K562 (cell line): ENCODE results near the gene MIEF1. TPM values are rescaled to one million over a fixed set of nuclear protein-coding genes. Genes with fewer than 3 reads are reported as not detected.

Experiments used
- ATAC-seq: fragments of 200-7000 bp; cut with Tn5 transposase; 3 replicates; pipeline ENCODE4 v1.9.1; 2020; ENCODE audit warnings: moderate library complexity
- BruUV-seq: library from RNA; stranded (reverse); fragments of 400-500 nt; replicated peaks from 2 replicates; lab custom pipeline; 2021; lab: Mats Ljungman, UMichigan
- CTCF ChIA-PET: fragments of 300-600 bp; formaldehyde crosslinking; extraction: SDS; loops from one replicate; lab custom pipeline; 2021; ENCODE audit warnings: low intra/inter-chr PET ratio; lab: Yijun Ruan, JAX
- POLR2A ChIA-PET: fragments of 300-600, 350-650 bp; sonication (Branson Sonifier 250); formaldehyde crosslinking; extraction: SDS; loops from one replicate; lab custom pipeline; 2021; ENCODE audit warnings: antibody characterized with exemption, inconsistent platforms; lab: Yijun Ruan, JAX
- DNase-seq, 4 experiments: peaks; one replicate each; pipeline versions ENCODE4 v3.0.0 to v3.0.0-alpha.2; 2011 to 2018; ENCODE audit warnings: low spot score in 3 of 4, mixed read lengths in 3 of 4; ENCODE audit errors: extremely low read depth in 1 of 4
- FAIRE-seq: peaks from 2 replicates; lab custom pipeline; 2011; peaks lifted over from hg19 to GRCh38; lab: Jason Lieb, UNC
- H2AFZ ChIP-seq: 2 replicates; pipeline ENCODE4 v1.6.0; 2011; ENCODE audit warnings: low read depth, low read length, control low read depth, inconsistent platforms
- H3K27ac ChIP-seq: fragments of 200-600 bp; 3 replicates; pipeline ENCODE4 v1.8.0; 2011; ENCODE audit warnings: low read depth, mild to moderate bottlenecking, control low read depth, inconsistent platforms, low read length, moderate library complexity, mixed read lengths; ENCODE audit errors: extremely low read depth
- H3K27me3 ChIP-seq, 2 experiments: fragments of 300-600 bp in 1 of 2; 2 replicates in 1 of 2; 3 replicates in 1 of 2; pipeline versions ENCODE4 v1.6.0 to v1.8.0; 2011; ENCODE audit warnings: inconsistent platforms in 2 of 2, low read length in 2 of 2, mild to moderate bottlenecking in 1 of 2, mixed read lengths in 1 of 2, moderate library complexity in 1 of 2; ENCODE audit not compliant: control insufficient read depth in 2 of 2, insufficient read depth in 2 of 2
- H3K36me3 ChIP-seq: fragments of 300-600 bp; 3 replicates; pipeline ENCODE4 v1.8.0; 2011; ENCODE audit warnings: mild to moderate bottlenecking, low read length, inconsistent platforms; ENCODE audit not compliant: control insufficient read depth, insufficient read depth
- H3K4me1 ChIP-seq, 2 experiments: fragments of 200-600 bp in 1 of 2; replicated peaks in 1 of 2; 2 replicates in 1 of 2; 3 replicates in 1 of 2; pipeline versions ENCODE4 v1.5.1 to v1.8.0; 2011; ENCODE audit warnings: inconsistent platforms in 2 of 2, low read length in 2 of 2, mild to moderate bottlenecking in 1 of 2, mixed read lengths in 1 of 2, moderate library complexity in 1 of 2; ENCODE audit not compliant: control insufficient read depth in 2 of 2, insufficient read depth in 2 of 2
- H3K4me2 ChIP-seq: 2 replicates; pipeline ENCODE4 v1.6.1; 2011; ENCODE audit warnings: low read length, control low read depth, inconsistent platforms, mixed read lengths; ENCODE audit not compliant: insufficient read depth
- H3K4me3 ChIP-seq: fragments of 200-600 bp; sonication (generic), shearing (Covaris generic); 2 replicates; pipeline ENCODE4 v1.5.1; 2016; ENCODE audit warnings: control low read depth, inconsistent platforms
- H3K79me2 ChIP-seq: fragments of 200-600 bp; 3 replicates; pipeline ENCODE4 v1.8.0; 2011; ENCODE audit warnings: low read length, inconsistent platforms; ENCODE audit not compliant: control insufficient read depth, insufficient read depth
- H3K9ac ChIP-seq, 2 experiments: 2 replicates each; pipeline versions ENCODE4 v1.6.0 to v1.6.1; 2011; ENCODE audit warnings: low read depth in 2 of 2, low read length in 2 of 2, control low read depth in 1 of 2, inconsistent platforms in 1 of 2, mild to moderate bottlenecking in 1 of 2, mixed read lengths in 1 of 2; ENCODE audit not compliant: insufficient read depth in 1 of 2
- H3K9me1 ChIP-seq: one replicate; pipeline ENCODE4 v1.6.0; 2011; ENCODE audit warnings: inconsistent platforms, mild to moderate bottlenecking, low read length, moderate library complexity; ENCODE audit not compliant: control insufficient read depth, insufficient read depth
- H3K9me3 ChIP-seq: replicated peaks from 2 replicates; pipeline ENCODE4 v1.5.1; 2011; ENCODE audit warnings: low read depth, low read length, inconsistent platforms; ENCODE audit not compliant: control insufficient read depth, insufficient read depth
- H4K20me1 ChIP-seq: replicated peaks from 2 replicates; pipeline ENCODE4 v1.6.1; 2011; ENCODE audit warnings: low read length, inconsistent platforms, mixed read lengths; ENCODE audit not compliant: control insufficient read depth, insufficient read depth
- EGR1 ChIP-seq: fragments of 450-650 bp; conservative IDR thresholded peaks from 2 replicates; pipeline ENCODE4 v1.6.1; 2017; ENCODE audit warnings: mild to moderate bottlenecking
- MEIS2 ChIP-seq: fragments of 450-650 bp; IDR thresholded peaks from 2 replicates; pipeline ENCODE4 v1.6.1; 2014; ENCODE audit warnings: mild to moderate bottlenecking; ENCODE audit not compliant: partially characterized antibody
- NFATC3 ChIP-seq: fragments of 450-650 bp; IDR thresholded peaks from 2 replicates; pipeline ENCODE4 v1.6.1; 2017; ENCODE audit warnings: mild to moderate bottlenecking
- ZNF551 ChIP-seq: fragments of 250-450 bp; sonication (Bioruptor Pico); IDR thresholded peaks from 2 replicates; pipeline ENCODE4 v1.5.0; 2021; ENCODE audit warnings: mild to moderate bottlenecking, moderate library complexity
- WGBS: fragments of 100-300 bp; shearing (Covaris generic); methylation state at CpG from one replicate; pipeline ENCODE4 v1.1.6; 2016; ENCODE audit warnings: low coverage, mixed read lengths; ENCODE audit not compliant: insufficient coverage; ENCODE audit errors: missing lambda C conversion rate; 5-methylcytosine and 5-hydroxymethylcytosine counted together
- in situ Hi-C: fragments of 300-500 bp; cut with MboI; formaldehyde crosslinking; loops from 4 replicates; pipeline ENCODE4 v1.15.0; 2018; ENCODE audit warnings: inconsistent platforms, mixed read lengths
- intact Hi-C: fragments of 100-400 bp; cut with micrococcal nuclease; formaldehyde crosslinking; loops from 2 replicates; pipeline ENCODE4 v1.14.2; 2022
- polyA plus RNA-seq, 8 experiments: library from polyadenylated mRNA; depleted of rRNA in 4 of 8; stranded (reverse) in 5 of 8; unstranded in 3 of 8; fragments of >200 nt; fragmentation: Nextera tagmentation in 2 of 8; fragmentation: Illumina TruSeq in 1 of 8; extraction: Ambion mirVana in 2 of 8; extraction: Trizol in 1 of 8; gene quantifications; 2 replicates each; pipeline versions ENCODE4 v1.2.1 to v1.2.3, GENCODE V29; 2011 to 2014; ENCODE audit warnings: inconsistent platforms in 1 of 8, missing spikeins in 1 of 8
- total RNA-seq, 7 experiments: library from RNA; depleted of rRNA in 6 of 7; stranded (reverse); fragments of >200 nt in 6 of 7; fragmentation: Illumina TruSeq in 2 of 7; extraction: Trizol in 2 of 7; gene quantifications; 2 replicates each; pipeline versions ENCODE4 v1.2.1 to v1.2.3, GENCODE V29; 2011 to 2021; ENCODE audit warnings: low replicate concordance in 1 of 7
- TF ChIP-seq, protein P1 (sequence below): sonication (generic); formaldehyde crosslinking; IDR thresholded peaks from 2 replicates; pipeline ENCODE4 v1.9.0; 2022; ENCODE audit warnings: mild to moderate bottlenecking, missing genetic modification reagents
- TF ChIP-seq, protein P2 (sequence below): fragments of 450-650 bp; IDR thresholded peaks from 2 replicates; pipeline ENCODE4 v1.6.1; 2016

Gene MIEF1
- total and polyA plus RNA-seq, 9 of the 15 experiments (the other 6 are each of a cell fraction or from before 2014, with no cell fraction given) = 10.9 to 51.8 (median 25.5) TPM

DNA sequence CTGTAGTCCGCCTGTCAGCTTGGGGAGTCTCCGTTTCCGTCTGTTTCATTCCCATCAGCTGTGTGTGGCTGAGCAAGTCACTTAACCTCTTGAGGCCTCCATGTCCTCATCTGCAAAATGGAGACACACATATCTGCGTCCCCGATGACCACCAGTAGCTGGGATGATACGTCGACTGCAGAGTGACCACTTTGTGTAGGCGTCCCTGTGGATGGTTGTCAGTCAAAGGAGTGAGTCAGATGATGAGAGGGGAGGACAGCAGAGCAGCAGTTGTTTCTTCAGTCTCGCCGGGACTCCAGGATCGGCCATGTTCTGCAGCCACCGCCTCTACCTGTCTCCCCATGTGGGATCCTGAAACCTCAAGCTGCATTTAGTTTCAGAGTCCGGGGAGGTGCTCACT is 25.4 kb upstream of the MIEF1 start:
- H2AFZ ChIP-seq = no peak overlapping the region
- POLR2A ChIA-PET = interaction anchor here (0.7 to 1.1 kb wide), 3 partner anchors 9 to 43 kb away, joined by 3 read pairs; no protein-coding TSS in a partner anchor
- no peaks in the 10 kb centered on the region for H4K20me1 ChIP-seq
- FAIRE-seq = peak; percentile 74
- no TSS peak for BruUV-seq
- no peak for TF ChIP-seq ZNF551
- TF ChIP-seq NFATC3 = no peak
- TF ChIP-seq, protein P1, sequence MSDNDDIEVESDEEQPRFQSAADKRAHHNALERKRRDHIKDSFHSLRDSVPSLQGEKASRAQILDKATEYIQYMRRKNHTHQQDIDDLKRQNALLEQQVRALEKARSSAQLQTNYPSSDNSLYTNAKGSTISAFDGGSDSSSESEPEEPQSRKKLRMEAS = no peak
- TF ChIP-seq, protein P2, sequence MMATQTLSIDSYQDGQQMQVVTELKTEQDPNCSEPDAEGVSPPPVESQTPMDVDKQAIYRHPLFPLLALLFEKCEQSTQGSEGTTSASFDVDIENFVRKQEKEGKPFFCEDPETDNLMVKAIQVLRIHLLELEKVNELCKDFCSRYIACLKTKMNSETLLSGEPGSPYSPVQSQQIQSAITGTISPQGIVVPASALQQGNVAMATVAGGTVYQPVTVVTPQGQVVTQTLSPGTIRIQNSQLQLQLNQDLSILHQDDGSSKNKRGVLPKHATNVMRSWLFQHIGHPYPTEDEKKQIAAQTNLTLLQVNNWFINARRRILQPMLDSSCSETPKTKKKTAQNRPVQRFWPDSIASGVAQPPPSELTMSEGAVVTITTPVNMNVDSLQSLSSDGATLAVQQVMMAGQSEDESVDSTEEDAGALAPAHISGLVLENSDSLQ = peak; percentile 61; the same call in 1 of the 2 replicates
- peak; percentile 65 for TF ChIP-seq EGR1
- peak; percentile 12 for TF ChIP-seq MEIS2
- TF ChIP-seq, all 486 proteins: peak for 3
- H3K9me1 ChIP-seq = no peaks in the 10 kb centered on the region
- H3K9me3 ChIP-seq = no peaks in the 10 kb centered on the region
- peaks cover 9% of the 10 kb centered on the region; the same call in 2 of the 3 replicates for H3K36me3 ChIP-seq
- in situ Hi-C loops = no loop called here
- peaks cover 31% of the 10 kb centered on the region for H3K79me2 ChIP-seq
- 56% methylated on average over 6 of the region's 13 CpGs for WGBS
- no peak for DNase-seq
- no peak for ATAC-seq
- no peak overlapping the region for H3K27ac ChIP-seq
- H3K4me3 ChIP-seq = no peak overlapping the region
- CTCF ChIA-PET = no interaction called here
- no peak overlapping the region for H3K9ac ChIP-seq
- intact Hi-C loops = no loop called here
- no peak overlapping the region for H3K4me2 ChIP-seq
- peaks cover 32 to 74% of the 10 kb centered on the region in 2 experiments for H3K4me1 ChIP-seq
- no peaks in the 10 kb centered on the region for H3K27me3 ChIP-seq
